Measurements from ENCODE around the gene UBXN10.

UBXN10 gene

GRCh38 chr1:20152599-20152930 lies 33.3 kb upstream of the UBXN10 start:
- no peak for DNase-seq

GRCh38 chr1:20153000-20153418 lies 32.9 kb upstream of the UBXN10 start:
- DNase-seq = no peak

DNA sequence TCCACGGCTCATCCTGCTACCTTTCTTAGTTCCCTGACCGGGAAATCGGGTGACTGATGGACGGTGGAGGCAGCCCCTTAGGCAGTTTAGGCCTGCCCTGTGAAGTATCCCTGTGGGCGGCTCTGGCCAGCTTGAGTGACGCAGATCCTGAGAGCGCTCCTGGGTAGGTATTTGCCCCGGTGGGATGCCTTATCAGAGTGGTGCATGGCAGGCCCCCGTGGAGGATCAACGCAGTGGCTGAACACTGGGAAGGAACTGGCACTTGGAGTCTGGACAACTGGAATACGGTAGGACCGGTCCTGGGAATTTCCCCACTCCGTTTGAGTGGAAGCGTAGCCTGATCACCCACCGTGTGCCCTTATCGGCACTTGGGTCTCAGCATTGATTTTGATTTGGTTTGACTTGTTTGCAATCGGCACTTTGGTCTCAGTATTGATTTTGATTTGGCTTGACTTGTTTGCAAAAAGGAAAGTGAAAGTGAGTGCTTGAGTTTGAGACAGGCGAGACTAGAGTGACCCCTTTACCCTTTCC lies 31.5 kb upstream of the UBXN10 start:
- no peak for DNase-seq

DNA sequence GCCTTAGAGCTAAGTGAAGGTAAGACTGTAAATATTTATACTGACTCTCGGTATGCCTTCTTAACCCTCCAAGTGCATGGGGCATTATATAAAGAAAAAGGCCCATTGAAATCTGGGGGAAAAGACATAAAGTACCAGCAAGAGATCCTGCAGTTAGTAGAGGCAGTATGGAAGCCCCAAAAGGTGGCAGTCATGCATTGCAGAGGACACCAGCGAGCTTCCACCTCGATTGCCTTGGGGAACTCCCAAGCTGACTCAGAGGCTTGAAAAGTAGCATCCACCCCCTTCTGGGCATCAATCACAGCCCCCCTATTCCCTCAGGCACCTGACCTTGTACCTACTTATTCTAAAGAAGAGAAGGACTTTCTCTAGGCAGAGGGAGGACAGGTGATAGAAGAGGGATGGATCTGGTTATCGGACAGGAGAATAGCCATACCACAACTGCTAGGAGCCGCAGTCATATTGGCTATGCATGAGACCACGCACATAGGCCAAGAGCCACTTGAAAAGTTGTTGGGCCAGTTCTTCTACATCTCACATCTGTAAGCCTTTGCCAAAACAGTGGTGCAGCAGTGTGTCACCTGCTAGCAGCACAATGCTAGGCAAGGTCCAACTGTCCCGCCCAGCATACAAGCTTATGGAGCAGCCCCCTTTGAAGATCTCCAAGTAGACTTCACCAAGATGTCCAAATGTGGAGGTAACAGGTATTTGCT lies 27.4 kb upstream of the UBXN10 start:
- DNase-seq = no peak

DNA sequence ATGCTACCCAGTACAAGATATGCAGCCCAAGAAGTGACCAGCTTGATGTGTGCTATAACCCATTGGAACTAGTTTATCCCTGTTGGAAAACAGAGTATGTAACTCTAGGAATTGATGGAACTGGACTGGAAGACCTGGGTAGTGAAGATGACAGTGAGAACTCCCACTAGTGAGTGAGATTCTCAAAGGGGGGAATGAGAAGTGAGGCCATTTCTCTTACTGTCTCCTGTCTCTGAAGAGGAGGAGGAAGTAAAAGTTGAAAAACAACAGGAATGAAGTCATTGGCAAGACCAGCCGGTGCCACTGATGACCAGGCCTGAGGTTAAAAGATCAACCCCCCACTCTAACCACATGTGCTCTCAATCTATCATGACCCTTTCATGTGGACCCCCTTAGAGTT lies 25.9 kb upstream of the UBXN10 start:
- DNase-seq = no peak

DNA sequence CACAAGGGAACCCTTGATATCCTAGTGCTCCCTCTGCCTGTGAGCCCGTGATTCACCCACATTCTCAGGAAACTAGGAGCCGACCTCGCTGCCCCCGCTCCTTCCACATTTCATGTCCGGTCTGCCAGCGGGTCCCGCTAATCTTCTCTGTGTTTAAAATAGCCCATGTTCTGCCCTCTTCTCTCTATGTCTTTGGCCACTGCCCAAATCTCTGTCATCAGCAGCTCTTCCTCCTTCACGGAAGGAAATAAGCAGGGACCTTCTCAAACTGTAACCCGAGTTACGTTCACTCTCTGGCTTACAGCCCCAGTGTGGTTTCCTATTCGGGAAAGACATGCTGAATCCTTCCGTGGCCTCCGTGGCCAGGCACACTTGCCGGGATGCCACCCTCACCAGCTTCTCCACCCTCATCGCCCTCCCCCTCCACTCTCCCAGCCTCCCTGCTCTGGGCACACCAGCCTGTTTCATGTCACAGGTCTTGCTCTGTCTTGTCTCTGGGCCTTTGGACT lies 21.1 kb upstream of the UBXN10 start:
- no peak for DNase-seq

DNA sequence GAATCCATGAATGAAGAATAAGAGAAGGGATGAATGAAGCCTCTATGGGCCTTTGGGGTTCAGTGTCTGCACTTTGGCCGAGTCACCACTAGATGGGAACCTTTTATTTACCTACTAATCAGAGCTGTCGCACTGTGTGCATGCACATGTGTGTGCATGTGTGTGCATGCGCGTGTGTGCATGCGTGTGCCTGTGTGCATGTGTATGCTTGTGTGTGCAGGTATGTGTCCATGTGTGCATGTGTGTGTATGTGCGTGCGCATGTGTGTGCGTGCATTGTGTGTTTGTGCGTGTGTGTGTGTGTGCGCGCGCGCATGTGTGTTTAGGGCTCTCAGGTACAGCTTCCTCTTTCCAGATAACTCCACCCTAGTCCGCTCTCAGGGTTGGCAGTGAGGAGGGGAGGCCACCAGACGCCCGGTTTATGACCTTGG lies 20.4 kb upstream of the UBXN10 start:
- DNase-seq = no peak

GRCh38 chr1:20166051-20166450 lies 19.8 kb upstream of the UBXN10 start:
- no peak for DNase-seq

GRCh38 chr1:20167126-20167525 lies 18.8 kb upstream of the UBXN10 start:
- no peak for DNase-seq

DNA sequence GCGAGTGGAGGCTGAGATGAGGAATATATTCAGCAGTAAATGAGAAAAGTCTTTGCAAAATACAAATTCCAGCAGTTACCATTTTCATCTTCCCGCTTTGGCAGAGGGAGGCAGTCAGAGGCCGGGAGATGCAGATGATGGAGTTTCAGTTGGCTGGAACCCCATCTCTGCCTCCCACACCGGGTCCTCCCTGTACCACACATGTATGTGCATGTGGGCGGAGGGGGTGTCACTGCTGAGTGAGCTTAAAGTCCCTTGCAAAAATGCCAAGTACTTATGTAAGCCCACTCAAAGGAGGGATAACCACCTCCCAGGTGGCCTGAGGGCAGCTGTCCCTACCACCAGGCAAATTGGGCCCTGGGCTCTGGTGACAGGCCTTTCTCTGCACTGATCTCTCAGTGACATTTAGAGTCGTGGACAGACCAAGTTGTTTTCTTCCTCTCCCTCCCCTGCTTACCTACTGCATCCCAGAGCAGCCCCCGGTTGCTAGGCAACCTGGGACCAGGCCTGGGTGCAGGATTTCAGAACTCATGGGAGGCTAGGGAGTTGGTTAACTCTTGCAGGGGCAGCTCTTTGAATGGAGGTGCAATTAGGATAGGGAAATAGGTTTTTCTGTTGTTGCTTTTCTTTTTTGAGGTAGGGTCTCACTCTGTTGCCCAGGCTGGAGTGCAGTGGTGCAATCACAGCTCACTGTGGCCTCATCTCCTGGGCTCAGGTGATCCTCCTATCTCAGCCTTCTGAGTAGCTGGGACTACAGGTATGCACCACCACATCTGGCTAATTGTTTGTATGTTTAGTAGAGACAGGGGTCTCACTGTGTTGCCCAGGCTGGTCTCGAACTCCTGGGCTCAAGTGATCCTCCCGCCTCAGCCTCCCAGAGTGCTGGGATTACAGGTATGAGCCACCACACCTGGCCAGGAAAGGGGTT lies 17.1 kb upstream of the UBXN10 start:
- no peak for DNase-seq

DNA sequence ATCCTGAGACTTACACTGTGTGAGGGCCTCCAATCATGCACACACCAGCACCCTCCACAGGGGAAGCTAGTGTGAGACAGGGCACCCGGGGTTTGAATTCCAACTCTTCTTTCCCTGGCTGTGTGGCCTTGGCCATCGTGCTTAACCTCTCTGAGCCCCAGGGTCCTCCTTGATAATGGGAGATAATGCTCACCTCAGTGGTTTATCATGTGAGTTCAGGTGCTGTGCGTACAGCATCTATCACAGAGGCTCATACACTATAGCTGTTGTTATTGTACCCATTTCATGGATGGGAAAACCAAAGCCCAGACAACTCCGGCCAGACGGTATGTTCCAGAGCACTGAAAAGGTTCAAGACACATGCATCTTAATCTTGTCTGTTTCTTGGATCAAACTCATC lies 16.0 kb upstream of the UBXN10 start:
- DNase-seq = no peak

- DNase-seq = no peak
These were observed 13.8 kb upstream of the UBXN10 start for GRCh38 chr1:20172033-20172590.

DNA sequence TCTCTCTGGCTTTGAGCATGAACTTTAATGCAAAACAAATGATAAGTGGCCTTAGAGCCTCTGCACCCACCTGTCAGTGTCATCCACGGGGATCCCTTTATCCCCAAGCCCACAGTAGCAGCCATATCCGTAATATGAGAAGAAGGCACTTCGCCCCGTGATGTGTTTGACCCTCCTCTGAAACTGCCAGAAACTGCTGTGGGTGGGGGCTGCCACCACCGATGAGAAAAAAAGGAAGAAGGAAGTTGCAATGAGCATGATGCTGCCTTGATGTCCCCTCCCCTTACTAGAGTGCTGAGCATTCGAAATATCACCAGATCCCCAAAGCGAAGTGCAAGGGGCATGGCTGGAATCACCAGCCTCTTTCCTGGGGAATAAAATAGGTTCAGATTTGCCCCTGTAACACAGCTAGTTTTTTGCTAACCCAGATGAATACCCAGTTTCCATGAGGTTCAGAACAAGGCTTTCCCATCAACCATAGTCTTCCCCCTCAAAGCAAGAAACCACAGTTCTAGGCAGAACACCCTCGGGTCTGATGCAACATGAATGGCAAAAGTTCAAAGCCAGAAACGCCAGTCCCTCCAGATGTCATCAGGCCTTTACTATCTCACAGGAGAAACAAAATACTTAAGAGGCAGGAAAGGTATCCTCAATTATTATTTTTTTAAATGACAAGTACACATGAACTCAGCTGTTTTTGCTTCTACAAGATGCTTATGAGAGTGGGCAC lies 10.8 kb upstream of the UBXN10 start:
- no peak for DNase-seq

GRCh38 chr1:20178634-20179370 lies 7.1 kb upstream of the UBXN10 start:
- DNase-seq = no peak

DNA sequence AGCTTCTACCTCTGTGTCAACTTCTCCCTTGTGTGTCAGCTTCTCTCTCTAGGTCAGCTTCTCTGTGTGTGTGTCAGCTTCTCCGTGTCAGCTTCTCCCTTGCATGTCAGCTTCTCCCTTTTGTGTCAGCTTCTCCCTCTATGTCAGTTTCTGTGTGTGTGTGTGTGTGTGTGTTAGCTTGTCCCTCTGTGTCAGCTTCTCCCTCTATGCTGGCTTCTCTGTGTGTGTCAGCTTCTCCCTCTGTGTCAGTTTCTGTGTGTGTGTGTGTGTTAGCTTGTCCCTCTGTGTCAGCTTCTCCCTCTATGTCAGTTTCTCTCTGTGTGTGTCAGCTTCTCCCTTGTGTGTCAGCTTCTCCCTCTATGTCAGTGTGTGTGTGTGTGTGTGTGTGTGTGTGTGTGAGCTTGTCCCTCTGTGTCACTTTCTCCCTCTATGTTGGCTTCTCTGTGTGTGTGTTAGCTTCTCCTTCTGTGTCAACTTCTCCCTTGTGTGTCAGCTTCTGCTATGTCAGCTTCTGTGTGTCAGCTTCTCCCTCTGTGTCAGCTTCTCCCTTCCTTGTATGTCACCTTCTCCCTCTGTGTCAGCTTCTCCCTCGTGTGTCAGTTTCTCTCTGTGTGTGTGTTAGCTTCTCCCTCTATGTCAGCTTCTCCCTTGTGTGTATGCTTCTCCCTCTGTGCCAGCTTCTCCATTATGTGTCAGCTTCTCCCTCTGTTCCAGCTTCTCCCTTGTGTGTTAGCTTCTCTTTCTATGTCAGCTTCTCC lies 6.3 kb upstream of the UBXN10 start:
- no peak for DNase-seq

GRCh38 chr1:20180129-20180843 lies 5.6 kb upstream of the UBXN10 start:
- no peak for DNase-seq

GRCh38 chr1:20180844-20181207 lies 5.1 kb upstream of the UBXN10 start:
- no peak for DNase-seq

DNA sequence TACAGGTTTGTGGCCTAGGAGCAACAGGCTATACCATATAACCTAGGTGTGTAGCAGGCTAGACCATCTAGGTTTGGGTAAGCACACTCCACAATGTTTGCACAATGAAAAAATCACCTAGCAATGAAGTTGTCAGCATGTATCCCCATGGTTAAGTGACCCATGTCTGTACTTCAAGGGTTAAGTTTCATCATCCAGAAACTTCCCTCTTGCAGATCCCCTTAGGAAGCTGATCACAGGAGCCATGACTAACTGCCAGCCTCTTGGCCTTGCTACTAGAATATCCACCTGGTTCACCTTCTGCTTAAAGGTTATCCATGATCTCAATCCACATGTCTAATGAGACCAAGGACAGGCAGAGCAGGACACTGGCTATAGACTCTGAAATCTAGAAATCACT lies 3.5 kb upstream of the UBXN10 start:
- DNase-seq = no peak

DNA sequence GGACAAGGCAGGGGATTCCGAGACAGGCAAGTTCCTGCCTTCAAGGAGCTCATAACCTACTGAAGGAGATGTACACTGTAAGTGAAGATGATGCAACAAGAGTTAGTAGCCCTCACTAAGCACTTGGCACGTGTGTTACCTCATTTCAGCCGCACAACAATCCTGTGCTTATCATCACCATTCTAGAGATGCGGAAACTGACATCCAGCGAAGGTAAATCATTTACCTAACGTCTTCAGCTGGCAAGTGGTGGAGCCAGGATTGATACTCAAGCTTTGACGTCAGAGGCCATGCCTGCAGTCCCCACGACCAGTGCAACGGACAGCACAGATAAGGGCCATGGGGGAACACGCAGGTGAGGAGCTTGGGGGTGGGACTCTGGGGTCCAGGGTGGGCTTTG lies 2.9 kb upstream of the UBXN10 start:
- DNase-seq = no peak

DNA sequence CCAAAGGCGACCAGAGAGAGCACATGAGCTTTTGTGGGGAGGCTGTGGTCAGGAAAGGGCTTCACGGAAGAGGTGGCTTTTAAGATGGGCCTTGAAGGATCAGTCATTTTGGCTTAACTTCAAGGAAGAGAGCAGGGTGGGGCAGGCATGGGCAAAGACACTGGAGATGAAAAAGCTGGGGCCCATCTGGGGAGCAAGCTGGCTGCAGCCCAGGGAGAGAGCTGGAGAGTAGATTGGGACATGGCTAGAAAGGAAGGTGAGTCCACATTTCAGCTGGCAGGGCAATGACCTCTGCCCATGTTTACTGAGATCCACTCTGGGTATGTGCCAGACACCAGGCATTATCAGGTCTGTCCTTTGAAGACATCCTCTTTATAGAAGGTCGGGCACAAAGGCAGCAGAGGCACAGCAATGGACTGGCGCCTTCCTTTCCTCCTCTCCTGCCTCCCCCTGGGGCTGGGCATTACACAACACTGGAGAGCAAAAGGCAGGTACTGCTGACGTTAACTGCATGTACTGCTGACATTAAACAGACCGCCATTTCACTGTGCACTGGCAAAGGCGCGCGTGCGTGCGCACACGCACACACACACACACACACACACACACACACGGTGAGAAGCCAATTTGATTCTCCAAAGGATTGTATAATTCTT lies 2.2 kb upstream of the UBXN10 start:
- DNase-seq = no peak
